ENCODE measurements around the gene SRSF10.

GRCh38 chr1:24020470-24020869 is 40.3 kb upstream of the SRSF10 start:
- TF ChIP-seq CTCF (IDR thresholded peaks at IDR 0.05; ENCODE audit: low read depth, low read length, poor library complexity, severe bottlenecking) (no peak), EZH2phosphoT487 (IDR thresholded peaks at IDR 0.05; ENCODE audit: borderline replicate concordance, low read length) (no peak)
